ENCODE data around the gene CNOT6.

Gene CNOT6

DNA sequence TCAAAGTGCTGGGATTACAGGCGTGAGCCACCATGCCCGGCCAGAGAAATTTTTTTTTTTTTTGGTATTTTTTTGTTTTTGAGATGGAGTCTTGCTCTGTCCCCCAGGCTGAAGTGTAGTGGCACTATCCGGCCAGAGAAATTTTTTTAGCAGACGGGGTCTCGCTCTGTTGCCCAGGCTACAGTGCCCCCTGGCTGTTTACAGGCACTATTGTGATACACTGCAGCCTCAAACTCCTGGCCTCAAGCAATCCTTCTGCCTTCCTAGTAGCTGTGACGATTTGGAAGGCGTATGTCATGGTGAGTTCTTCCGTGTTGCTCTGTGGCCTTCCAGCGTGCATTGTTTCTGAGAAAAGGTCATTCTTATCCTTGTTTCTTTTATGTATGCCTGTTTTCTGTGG lies 47.5 kb downstream of the CNOT6 start:
- H3K4me3 ChIP-seq (ENCODE audit: low read depth, low read length): no peak overlapping the region
- TF ChIP-seq, protein P1, sequence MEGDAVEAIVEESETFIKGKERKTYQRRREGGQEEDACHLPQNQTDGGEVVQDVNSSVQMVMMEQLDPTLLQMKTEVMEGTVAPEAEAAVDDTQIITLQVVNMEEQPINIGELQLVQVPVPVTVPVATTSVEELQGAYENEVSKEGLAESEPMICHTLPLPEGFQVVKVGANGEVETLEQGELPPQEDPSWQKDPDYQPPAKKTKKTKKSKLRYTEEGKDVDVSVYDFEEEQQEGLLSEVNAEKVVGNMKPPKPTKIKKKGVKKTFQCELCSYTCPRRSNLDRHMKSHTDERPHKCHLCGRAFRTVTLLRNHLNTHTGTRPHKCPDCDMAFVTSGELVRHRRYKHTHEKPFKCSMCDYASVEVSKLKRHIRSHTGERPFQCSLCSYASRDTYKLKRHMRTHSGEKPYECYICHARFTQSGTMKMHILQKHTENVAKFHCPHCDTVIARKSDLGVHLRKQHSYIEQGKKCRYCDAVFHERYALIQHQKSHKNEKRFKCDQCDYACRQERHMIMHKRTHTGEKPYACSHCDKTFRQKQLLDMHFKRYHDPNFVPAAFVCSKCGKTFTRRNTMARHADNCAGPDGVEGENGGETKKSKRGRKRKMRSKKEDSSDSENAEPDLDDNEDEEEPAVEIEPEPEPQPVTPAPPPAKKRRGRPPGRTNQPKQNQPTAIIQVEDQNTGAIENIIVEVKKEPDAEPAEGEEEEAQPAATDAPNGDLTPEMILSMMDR (IDR thresholded peaks at IDR 0.05; ENCODE audit: low read depth, low read length): no peak

DNA sequence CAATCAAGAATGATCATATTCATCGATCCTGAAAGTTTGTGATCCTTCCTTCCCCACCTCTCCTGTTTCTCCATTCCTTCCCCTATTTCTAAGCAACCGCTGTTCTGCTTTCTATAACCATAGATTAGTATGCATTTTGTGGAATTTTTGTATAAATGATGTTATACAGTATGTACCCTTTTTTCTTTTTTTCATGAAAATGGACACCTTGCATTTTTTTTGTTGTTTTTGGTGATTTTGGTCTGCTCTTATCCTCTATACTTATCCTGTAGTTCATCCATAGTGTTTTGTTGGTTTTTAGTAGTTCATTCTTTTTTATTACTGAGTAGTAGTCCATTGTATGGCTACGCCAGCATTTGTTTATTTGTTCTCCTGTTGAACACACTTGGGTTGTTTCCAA lies 51.1 kb downstream of the CNOT6 start:
- H3K4me3 ChIP-seq (ENCODE audit: low read depth, low read length): no peak overlapping the region
- TF ChIP-seq, protein P1 (IDR thresholded peaks at IDR 0.05; ENCODE audit: low read depth, low read length): no peak

- TF ChIP-seq, protein P1 (IDR thresholded peaks at IDR 0.05; ENCODE audit: low read depth, low read length): no peak
- H3K4me3 ChIP-seq (ENCODE audit: low read depth, low read length): no peak overlapping the region
Measured at GRCh38 chr5:180548563-180548962, 54.4 kb downstream of the CNOT6 start.

DNA sequence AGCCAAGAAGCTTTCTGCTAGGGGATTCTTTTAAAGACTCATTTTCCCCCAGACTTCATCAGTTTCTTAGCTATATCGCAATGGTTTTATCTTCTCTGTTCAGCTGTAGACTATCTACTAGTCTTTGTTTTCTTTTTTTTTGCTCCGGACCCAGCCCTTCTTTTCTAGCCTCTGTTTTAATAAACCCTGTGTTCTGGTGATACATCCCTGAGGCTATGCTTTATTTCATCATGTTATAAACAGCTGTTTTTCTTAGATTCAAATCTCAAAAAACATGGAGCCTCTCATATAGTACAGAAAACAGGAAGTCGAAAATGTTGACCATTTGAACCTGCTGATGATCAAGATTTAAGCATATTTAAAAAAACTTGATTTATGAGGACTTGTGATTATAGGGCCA lies 59.4 kb downstream of the CNOT6 start:
- no peak overlapping the region for H3K4me3 ChIP-seq (ENCODE audit: low read depth, low read length)
- TF ChIP-seq, protein P1 (IDR thresholded peaks at IDR 0.05; ENCODE audit: low read depth, low read length): no peak

GRCh38 chr5:180555168-180555921 lies 61.2 kb downstream of the CNOT6 start:
- TF ChIP-seq, protein P1 (IDR thresholded peaks at IDR 0.05; ENCODE audit: low read depth, low read length): no peak
- peak overlapping the region; percentile 1; the same call in 1 of the 2 replicates for H3K4me3 ChIP-seq (ENCODE audit: low read depth, low read length)

DNA sequence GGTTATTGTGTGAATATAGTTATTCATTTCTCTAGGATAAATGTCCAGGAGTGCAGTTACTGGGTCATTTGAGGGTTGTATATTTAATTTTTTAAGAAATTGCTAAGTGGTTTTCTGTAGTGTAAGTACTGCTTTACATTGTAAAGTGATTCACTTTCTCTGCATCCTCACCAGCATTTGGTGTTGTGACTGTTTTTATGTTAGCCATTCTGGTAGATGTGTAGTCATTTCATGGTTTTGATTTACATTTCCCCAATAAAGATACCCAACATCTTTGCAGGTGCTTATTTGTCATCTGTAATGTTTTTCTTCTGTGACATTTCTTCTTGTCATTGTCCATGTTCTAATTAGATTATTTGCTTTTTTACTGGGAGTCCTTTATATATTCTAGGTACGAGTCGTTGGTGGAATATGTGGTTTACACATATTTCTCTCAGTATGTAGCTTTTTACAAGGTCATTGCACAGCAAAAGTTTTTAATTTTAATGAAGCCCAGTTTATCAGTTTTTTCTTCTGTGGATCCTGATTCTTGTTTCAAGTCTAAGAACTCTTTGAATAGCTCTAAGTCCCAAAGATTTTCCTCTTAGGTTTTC lies 63.1 kb downstream of the CNOT6 start:
- TF ChIP-seq, protein P1 (IDR thresholded peaks at IDR 0.05; ENCODE audit: low read depth, low read length): no peak
- no peak overlapping the region for H3K4me3 ChIP-seq (ENCODE audit: low read depth, low read length)

DNA sequence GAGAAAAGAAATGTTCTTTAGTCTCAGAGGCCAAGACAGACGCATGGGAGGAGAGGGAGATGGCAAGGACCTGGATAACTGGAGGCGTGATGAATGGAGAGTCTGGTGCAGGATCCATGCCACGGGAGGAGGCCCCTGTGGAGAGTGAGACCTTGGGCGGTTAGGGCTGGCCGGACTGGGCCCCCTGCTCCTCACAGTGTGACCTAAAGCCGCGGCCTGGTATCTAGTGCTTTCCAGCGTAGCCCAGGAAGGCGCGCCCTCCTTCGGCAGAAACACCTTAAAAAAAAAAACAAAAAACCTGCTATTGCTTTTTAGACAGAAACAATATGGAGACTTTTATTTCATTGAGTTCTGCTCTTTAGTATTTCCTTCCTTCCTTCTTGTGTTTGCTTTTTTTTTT lies 64.1 kb downstream of the CNOT6 start:
- TF ChIP-seq, protein P1 (IDR thresholded peaks at IDR 0.05; ENCODE audit: low read depth, low read length): no peak
- H3K4me3 ChIP-seq (ENCODE audit: low read depth, low read length): no peak overlapping the region

Measured in WI38 (cell line).